Neuronal stem cell (in vitro differentiated cells): ENCODE results near the gene COL5A2.
A peak's percentile ranks its signal among the peaks of the same experiment; 100 is the strongest.

Experiments used
- DNase-seq: peaks from one replicate; pipeline ENCODE4 v3.0.0-alpha.2; 2013; ENCODE audit warnings: low spot score
- H2AFZ ChIP-seq: one replicate; pipeline ENCODE4 v1.6.1; 2013; ENCODE audit warnings: mild to moderate bottlenecking, low read length, inconsistent platforms
- H2AK5ac ChIP-seq: 2 replicates; pipeline ENCODE4 v1.6.1; 2013; ENCODE audit warnings: low read depth, mild to moderate bottlenecking, inconsistent platforms, low read length, moderate library complexity, mixed read lengths
- H2BK120ac ChIP-seq: 2 replicates; pipeline ENCODE4 v1.6.1; 2013; ENCODE audit warnings: low read depth, mild to moderate bottlenecking, inconsistent platforms, low read length, moderate library complexity, mixed read lengths
- H2BK12ac ChIP-seq: one replicate; pipeline ENCODE4 v1.6.1; 2013; ENCODE audit warnings: low read length, inconsistent platforms
- H2BK15ac ChIP-seq: 2 replicates; pipeline ENCODE4 v1.6.1; 2013; ENCODE audit warnings: mild to moderate bottlenecking, low read length, inconsistent platforms, mixed read lengths
- H2BK5ac ChIP-seq: one replicate; pipeline ENCODE4 v1.6.1; 2013; ENCODE audit warnings: inconsistent platforms, mild to moderate bottlenecking, low read length, moderate library complexity
- H3K14ac ChIP-seq: one replicate; pipeline ENCODE4 v1.6.1; 2013; ENCODE audit warnings: low read length, inconsistent platforms
- H3K18ac ChIP-seq: 2 replicates; pipeline ENCODE4 v1.6.1; 2013; ENCODE audit warnings: low read length, inconsistent platforms
- H3K23ac ChIP-seq: 2 replicates; pipeline ENCODE4 v1.6.1; 2013; ENCODE audit warnings: low read depth, mild to moderate bottlenecking, mixed read lengths, low read length, inconsistent platforms; ENCODE audit not compliant: poor library complexity
- H3K27ac ChIP-seq: replicated peaks from 3 replicates; pipeline ENCODE4 v1.5.1; 2013; ENCODE audit warnings: low read length, inconsistent platforms
- H3K27me3 ChIP-seq, 3 experiments: 2 replicates each; pipeline ENCODE4 v1.6.1; 2013; ENCODE audit warnings: low read length in 3 of 3, mild to moderate bottlenecking in 2 of 3, inconsistent platforms in 1 of 3, low read depth in 1 of 3, mixed read lengths in 1 of 3, moderate library complexity in 1 of 3; ENCODE audit not compliant: control insufficient read depth in 3 of 3, insufficient read depth in 3 of 3
- H3K36me3 ChIP-seq, 2 donors: replicated peaks in 1 of 2; 2 replicates each; pipeline ENCODE4 v1.6.1; 2013; ENCODE audit warnings: low read length in 2 of 2; ENCODE audit not compliant: control insufficient read depth in 2 of 2, insufficient read depth in 2 of 2
- H3K4ac ChIP-seq: 2 replicates; pipeline ENCODE4 v1.6.1; 2013; ENCODE audit warnings: inconsistent platforms, mild to moderate bottlenecking, low read length, moderate library complexity
- H3K4me1 ChIP-seq, 2 donors: 1 replicate in 1 of 2; 2 replicates in 1 of 2; pipeline ENCODE4 v1.6.1; 2013; ENCODE audit warnings: low read length in 2 of 2, low read depth in 1 of 2; ENCODE audit not compliant: control insufficient read depth in 2 of 2, insufficient read depth in 1 of 2
- H3K4me2 ChIP-seq: one replicate; pipeline ENCODE4 v1.6.1; 2013; ENCODE audit warnings: mild to moderate bottlenecking, low read length, inconsistent platforms; ENCODE audit not compliant: insufficient read depth, poor library complexity, severe bottlenecking
- H3K4me3 ChIP-seq, 2 donors: 2 replicates each; pipeline ENCODE4 v1.5.1; 2013; ENCODE audit warnings: low read length in 2 of 2, mild to moderate bottlenecking in 2 of 2, inconsistent platforms in 1 of 2, moderate library complexity in 1 of 2
- H3K79me1 ChIP-seq: one replicate; pipeline ENCODE4 v1.6.1; 2013; ENCODE audit warnings: low read depth, mild to moderate bottlenecking, inconsistent platforms, low read length, moderate library complexity
- H3K9ac ChIP-seq: one replicate; pipeline ENCODE4 v1.6.1; 2013; ENCODE audit warnings: mild to moderate bottlenecking, low read depth, low read length, inconsistent platforms; ENCODE audit not compliant: poor library complexity
- H3K9me3 ChIP-seq, 2 donors: replicated peaks in 1 of 2; 2 replicates each; pipeline versions ENCODE3 to v1.6.1; 2013; ENCODE audit warnings: low read length in 2 of 2, mild to moderate bottlenecking in 2 of 2, inconsistent platforms in 1 of 2, low read depth in 1 of 2, mixed read lengths in 1 of 2, moderate library complexity in 1 of 2; ENCODE audit not compliant: control insufficient read depth in 2 of 2, insufficient read depth in 1 of 2
- H4K8ac ChIP-seq: one replicate; pipeline ENCODE4 v1.6.1; 2013; ENCODE audit warnings: low read depth, mild to moderate bottlenecking, inconsistent platforms, low read length, moderate library complexity
- H4K91ac ChIP-seq: one replicate; pipeline ENCODE4 v1.6.1; 2013; ENCODE audit warnings: low read length, low read depth, mild to moderate bottlenecking, inconsistent platforms; ENCODE audit not compliant: poor library complexity
- WGBS, 2 donors: extraction: QIAGEN DNeasy Blood & Tissue Kit; methylation state at CpG; one replicate each; pipeline ENCODE4 v1.1.7; 2013; ENCODE audit warnings: missing lambda C conversion rate in 2 of 2, mixed read lengths in 1 of 2; ENCODE audit not compliant: insufficient read length in 2 of 2, insufficient replicate concordance in 1 of 2; ENCODE audit errors: extremely low coverage in 2 of 2; 5-methylcytosine and 5-hydroxymethylcytosine counted together

Gene COL5A2

DNA sequence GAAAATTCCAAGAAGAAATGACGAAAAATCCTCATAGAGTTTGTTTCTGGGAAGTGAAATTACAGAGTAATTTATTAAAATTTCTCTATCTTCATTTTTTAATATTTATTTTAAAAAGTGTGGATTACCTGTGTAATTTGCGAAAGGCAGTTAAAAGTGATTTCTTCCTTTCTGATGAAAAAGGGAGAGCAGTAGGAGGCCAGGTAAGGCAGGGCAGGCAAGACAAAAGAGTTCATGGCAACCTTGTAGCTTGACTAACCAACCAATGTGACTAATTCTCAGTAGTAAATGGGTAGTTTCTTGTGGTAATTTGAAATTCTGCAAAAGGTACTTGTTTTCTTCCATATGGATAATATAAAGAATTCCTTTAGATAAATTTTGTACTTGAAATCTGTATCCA, 34.9 kb upstream of the COL5A2 start:
- no peak overlapping the region for H3K14ac ChIP-seq
- H2AK5ac ChIP-seq, result no peak overlapping the region
- no peak for DNase-seq

DNA sequence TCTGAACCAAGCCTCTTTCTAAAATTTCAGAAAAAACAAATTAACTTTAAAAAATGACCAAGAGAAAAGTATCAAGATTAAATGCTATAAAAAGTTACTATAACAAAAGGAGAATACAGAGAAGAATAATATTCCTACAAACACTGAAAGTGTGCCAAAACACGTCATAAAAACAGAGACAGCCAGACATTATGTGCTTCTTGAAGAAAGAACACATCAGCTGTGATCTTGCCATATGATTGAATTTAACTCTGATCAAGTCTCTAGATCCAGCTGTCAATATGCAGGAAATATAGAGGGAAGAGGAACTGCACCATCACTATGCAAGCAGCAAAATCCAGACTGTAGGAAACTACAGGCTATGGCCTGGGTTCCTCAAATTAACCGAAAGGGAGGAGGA, 33.7 kb upstream of the COL5A2 start:
- Histone ChIP-seq H2AFZ (no peak overlapping the region), H4K8ac (no peak overlapping the region), H2BK12ac (no peak overlapping the region), H3K4me3 (no peak overlapping the region), H2AK5ac (no peak overlapping the region), H3K18ac (no peak overlapping the region), H3K14ac (no peak overlapping the region), H3K27ac (no peak overlapping the region), H4K91ac (no peak overlapping the region), H3K4me1 (peaks cover 10 to 14% of the 10 kb centered on the region in 2 donors), H3K4me2 (no peak overlapping the region), H2BK15ac (no peak overlapping the region), H3K9ac (no peak overlapping the region), H3K36me3 (no peaks in the 10 kb centered on the region), H3K79me1 (no peaks in the 10 kb centered on the region), H3K27me3 (no peaks in the 10 kb centered on the region), H3K4ac (no peak overlapping the region), H2BK5ac (no peak overlapping the region), H3K9me3 (no peaks in the 10 kb centered on the region), H3K23ac (no peak overlapping the region), H2BK120ac (no peak overlapping the region)
- DNase-seq, result no peak
- no CpG with 5 or more reads among the region's 2 CpGs for WGBS, 2 donors

More for the DNA sequence above, 34.9 kb upstream of the COL5A2 start:
- no peak overlapping the region for H3K23ac ChIP-seq
- H3K18ac ChIP-seq, result no peak overlapping the region
- H4K91ac ChIP-seq, result no peak overlapping the region
- no CpG with 5 or more reads among the region's 2 CpGs for WGBS, 2 donors
- H3K36me3 ChIP-seq, result no peaks in the 10 kb centered on the region
- no peak overlapping the region for H3K4me3 ChIP-seq
- no peaks in the 10 kb centered on the region for H3K9me3 ChIP-seq
- H3K4me2 ChIP-seq, result no peak overlapping the region
- no peak overlapping the region for H2BK120ac ChIP-seq
- H2BK12ac ChIP-seq, result no peak overlapping the region
- peaks cover 7 to 9% of the 10 kb centered on the region in 2 donors for H3K4me1 ChIP-seq
- no peak overlapping the region for H3K27ac ChIP-seq
- H2BK15ac ChIP-seq, result no peak overlapping the region
- no peaks in the 10 kb centered on the region for H3K27me3 ChIP-seq
- no peaks in the 10 kb centered on the region for H3K79me1 ChIP-seq
- no peak overlapping the region for H2BK5ac ChIP-seq
- H2AFZ ChIP-seq, result no peak overlapping the region
- H3K9ac ChIP-seq, result no peak overlapping the region
- H4K8ac ChIP-seq, result no peak overlapping the region
- no peak overlapping the region for H3K4ac ChIP-seq

DNA sequence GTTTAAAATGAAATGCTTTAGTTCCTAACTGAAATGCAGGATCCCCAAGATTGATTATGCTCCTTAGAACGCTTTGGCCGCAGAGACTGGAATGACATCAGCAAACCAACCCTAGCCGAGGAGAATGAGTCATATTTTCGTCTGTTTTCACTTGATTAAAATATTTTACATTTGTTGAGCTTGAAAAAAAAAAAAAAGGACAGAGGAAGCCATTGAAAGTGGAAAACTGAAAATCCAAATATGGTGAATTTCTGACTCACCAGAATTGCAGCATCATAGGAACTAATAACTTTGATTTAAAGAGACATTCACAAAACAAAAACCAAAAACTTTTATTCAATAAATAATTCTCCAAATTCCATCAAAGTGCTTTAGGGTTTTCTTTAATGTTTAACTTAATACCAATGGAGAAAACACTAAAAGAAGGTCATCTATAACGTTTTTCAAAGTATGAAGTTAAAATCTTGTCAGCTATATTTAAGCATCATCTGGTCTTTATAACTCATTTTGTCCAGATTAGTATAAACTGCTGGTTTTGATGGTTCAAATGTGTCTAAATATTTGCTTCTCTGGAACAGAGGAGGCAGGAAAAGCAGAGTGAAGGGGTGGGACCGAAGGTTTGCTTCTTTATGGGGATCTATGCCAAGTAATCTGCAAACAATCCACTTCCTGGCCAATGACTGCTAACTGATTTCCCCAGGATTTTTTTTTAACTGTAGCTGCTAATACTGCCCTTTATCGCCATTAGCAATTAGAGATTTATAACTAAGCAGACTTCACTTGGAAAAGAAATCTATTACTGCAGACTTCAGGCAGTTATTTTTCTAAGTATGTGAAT, 30.9 kb upstream of the COL5A2 start:
- no peak overlapping the region for H2BK12ac ChIP-seq
- H3K27me3 ChIP-seq, result no peaks in the 10 kb centered on the region
- no peak overlapping the region for H3K9ac ChIP-seq
- H3K36me3 ChIP-seq, result no peaks in the 10 kb centered on the region
- H2AK5ac ChIP-seq, result no peak overlapping the region
- H2BK120ac ChIP-seq, result no peak overlapping the region
- H2AFZ ChIP-seq, result peak overlapping the region; percentile 68
- no peak overlapping the region for H2BK15ac ChIP-seq
- no CpG with 5 or more reads among the region's 7 CpGs for WGBS, 2 donors
- H4K91ac ChIP-seq, result no peak overlapping the region
- H3K4me2 ChIP-seq, result no peak overlapping the region
- H2BK5ac ChIP-seq, result no peak overlapping the region
- no peaks in the 10 kb centered on the region for H3K9me3 ChIP-seq
- H3K18ac ChIP-seq, result no peak overlapping the region
- peaks cover 6 to 14% of the 10 kb centered on the region in 2 donors for H3K4me1 ChIP-seq
- no peak overlapping the region for H3K23ac ChIP-seq
- DNase-seq, result no peak
- no peak overlapping the region for H3K4ac ChIP-seq
- H3K79me1 ChIP-seq, result no peaks in the 10 kb centered on the region
- no peak overlapping the region for H3K4me3 ChIP-seq
- H3K27ac ChIP-seq, result no peak overlapping the region
- H3K14ac ChIP-seq, result no peak overlapping the region
- no peak overlapping the region for H4K8ac ChIP-seq

DNA sequence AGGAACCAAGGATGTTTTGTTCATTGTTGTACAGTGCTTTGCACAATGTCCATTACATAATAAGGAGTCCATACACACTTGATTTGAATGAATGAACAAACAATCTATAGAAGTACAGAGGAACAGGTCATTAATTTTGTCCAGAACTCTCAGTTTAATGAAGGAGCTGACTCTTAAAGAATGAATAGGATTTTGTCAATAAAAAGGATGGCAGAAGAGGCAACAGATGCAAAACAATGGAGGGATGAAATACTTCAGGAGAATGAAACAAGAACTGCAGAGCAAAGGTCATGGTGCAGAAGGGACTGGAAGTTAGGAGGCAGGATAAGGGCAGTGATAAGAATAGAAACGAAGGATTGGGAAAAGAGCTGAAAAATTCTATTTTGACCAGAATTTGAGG, 28.7 kb upstream of the COL5A2 start:
- Histone ChIP-seq H3K4me3 (no peak overlapping the region), H2AFZ (no peak overlapping the region), H2BK12ac (no peak overlapping the region), H3K4me1 (peaks cover 6 to 14% of the 10 kb centered on the region in 2 donors), H3K18ac (no peak overlapping the region), H3K79me1 (no peaks in the 10 kb centered on the region), H2AK5ac (no peak overlapping the region), H3K4ac (no peak overlapping the region), H3K9me3 (no peaks in the 10 kb centered on the region), H3K4me2 (no peak overlapping the region), H2BK5ac (no peak overlapping the region), H3K14ac (no peak overlapping the region), H3K36me3 (no peaks in the 10 kb centered on the region), H3K9ac (no peak overlapping the region), H4K91ac (no peak overlapping the region), H4K8ac (no peak overlapping the region), H2BK120ac (no peak overlapping the region), H2BK15ac (no peak overlapping the region), H3K23ac (no peak overlapping the region), H3K27ac (peak overlapping the region; percentile 5), H3K27me3 (no peaks in the 10 kb centered on the region)
- WGBS, 2 donors, result no CpG with 5 or more reads among the region's 1 CpG
- DNase-seq, result peak; percentile 6
